ENCODE measurements around the gene P4HB.

GRCh38 chr17:81811705-81812570 is 48.4 kb downstream of the P4HB start:
- no peak for TF ChIP-seq TAF1 (IDR thresholded peaks at IDR 0.05; ENCODE audit: low read depth)
- no peak for TF ChIP-seq EP300 (IDR thresholded peaks at IDR 0.05; ENCODE audit: borderline replicate concordance)
- no peak for TF ChIP-seq CEBPB (IDR thresholded peaks at IDR 0.05)
